ENCODE measurements around the gene DISP3.

The DISP3 gene

GRCh38 chr1:11431941-11432507 lies 46.9 kb upstream of the DISP3 start:
- Histone ChIP-seq H3K27ac (ENCODE audit: low read length) (no peak overlapping the region), H3K9me3 (ENCODE audit: insufficient read depth, low read length, severe bottlenecking) (no peaks in the 10 kb centered on the region), H3K9ac (ENCODE audit: low read depth, low read length) (no peak overlapping the region), H3K4me3 (ENCODE audit: low read depth in 1 of 2, low read length in 2 of 2) (no peak overlapping the region), H2AFZ (ENCODE audit: low read depth, low read length) (no peak overlapping the region), H3K36me3 (ENCODE audit: insufficient read depth, low read length) (no peaks in the 10 kb centered on the region), H3K27me3 (ENCODE audit: insufficient read depth, low read length, poor library complexity) (no peaks in the 10 kb centered on the region), H3K4me2 (ENCODE audit: insufficient read depth, low read length) (no peak overlapping the region), H4K20me1 (ENCODE audit: insufficient read depth, low read length) (no peaks in the 10 kb centered on the region), H3K4me1 (ENCODE audit: insufficient read depth, low read length) (no peaks in the 10 kb centered on the region), H3K79me2 (ENCODE audit: insufficient read depth, low read length) (no peaks in the 10 kb centered on the region)
- DNase-seq (no peak), ATAC-seq (ENCODE audit: insufficient read depth, low read depth) (no peak)
- TF ChIP-seq EZH2 (IDR thresholded peaks at IDR 0.05; ENCODE audit: borderline replicate concordance, low read depth, low read length, severe bottlenecking) = no peak
- TF ChIP-seq, protein P1, sequence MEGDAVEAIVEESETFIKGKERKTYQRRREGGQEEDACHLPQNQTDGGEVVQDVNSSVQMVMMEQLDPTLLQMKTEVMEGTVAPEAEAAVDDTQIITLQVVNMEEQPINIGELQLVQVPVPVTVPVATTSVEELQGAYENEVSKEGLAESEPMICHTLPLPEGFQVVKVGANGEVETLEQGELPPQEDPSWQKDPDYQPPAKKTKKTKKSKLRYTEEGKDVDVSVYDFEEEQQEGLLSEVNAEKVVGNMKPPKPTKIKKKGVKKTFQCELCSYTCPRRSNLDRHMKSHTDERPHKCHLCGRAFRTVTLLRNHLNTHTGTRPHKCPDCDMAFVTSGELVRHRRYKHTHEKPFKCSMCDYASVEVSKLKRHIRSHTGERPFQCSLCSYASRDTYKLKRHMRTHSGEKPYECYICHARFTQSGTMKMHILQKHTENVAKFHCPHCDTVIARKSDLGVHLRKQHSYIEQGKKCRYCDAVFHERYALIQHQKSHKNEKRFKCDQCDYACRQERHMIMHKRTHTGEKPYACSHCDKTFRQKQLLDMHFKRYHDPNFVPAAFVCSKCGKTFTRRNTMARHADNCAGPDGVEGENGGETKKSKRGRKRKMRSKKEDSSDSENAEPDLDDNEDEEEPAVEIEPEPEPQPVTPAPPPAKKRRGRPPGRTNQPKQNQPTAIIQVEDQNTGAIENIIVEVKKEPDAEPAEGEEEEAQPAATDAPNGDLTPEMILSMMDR (IDR thresholded peaks at IDR 0.05; ENCODE audit: borderline replicate concordance, extremely low read depth, low read length, poor library complexity, severe bottlenecking) = no peak

DNA sequence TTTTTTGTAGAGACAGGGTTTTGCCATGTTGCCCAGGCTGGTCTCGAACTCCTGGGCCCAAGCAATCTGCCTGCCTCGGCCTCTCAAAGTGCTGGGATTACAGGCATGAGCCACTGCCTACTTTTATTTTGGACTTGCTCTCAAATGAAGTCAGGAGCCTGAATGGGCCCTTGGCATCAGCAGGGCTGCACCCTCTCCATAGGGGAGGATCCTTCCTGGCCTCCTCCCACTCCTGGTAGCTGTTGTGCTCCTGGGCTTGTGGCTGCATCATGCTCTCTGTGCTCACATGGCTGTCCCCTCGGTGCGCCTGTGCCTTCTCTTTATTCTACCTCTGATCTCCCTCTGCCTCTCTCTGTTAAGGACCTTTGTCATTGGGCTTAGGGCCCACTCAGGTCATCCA lies 46.4 kb upstream of the DISP3 start:
- H3K27ac ChIP-seq (ENCODE audit: low read length) = no peak overlapping the region
- no peaks in the 10 kb centered on the region for H3K9me3 ChIP-seq (ENCODE audit: insufficient read depth, low read length, severe bottlenecking)
- DNase-seq (no peak), ATAC-seq (ENCODE audit: insufficient read depth, low read depth) (no peak)
- H3K9ac ChIP-seq (ENCODE audit: low read depth, low read length) = no peak overlapping the region
- no peak for TF ChIP-seq EZH2 (IDR thresholded peaks at IDR 0.05; ENCODE audit: borderline replicate concordance, low read depth, low read length, severe bottlenecking)
- TF ChIP-seq, protein P1 (IDR thresholded peaks at IDR 0.05; ENCODE audit: borderline replicate concordance, extremely low read depth, low read length, poor library complexity, severe bottlenecking) = no peak
- H3K36me3 ChIP-seq (ENCODE audit: insufficient read depth, low read length) = no peaks in the 10 kb centered on the region
- no peak overlapping the region for H2AFZ ChIP-seq (ENCODE audit: low read depth, low read length)
- H3K27me3 ChIP-seq (ENCODE audit: insufficient read depth, low read length, poor library complexity) = no peaks in the 10 kb centered on the region
- no peaks in the 10 kb centered on the region for H4K20me1 ChIP-seq (ENCODE audit: insufficient read depth, low read length)
- H3K4me2 ChIP-seq (ENCODE audit: insufficient read depth, low read length) = no peak overlapping the region
- no peaks in the 10 kb centered on the region for H3K4me1 ChIP-seq (ENCODE audit: insufficient read depth, low read length)
- H3K79me2 ChIP-seq (ENCODE audit: insufficient read depth, low read length) = no peaks in the 10 kb centered on the region
- no peak overlapping the region for H3K4me3 ChIP-seq (ENCODE audit: low read depth in 1 of 2, low read length in 2 of 2)

- no peaks in the 10 kb centered on the region for H3K4me1 ChIP-seq (ENCODE audit: insufficient read depth, low read length)
- H2AFZ ChIP-seq (ENCODE audit: low read depth, low read length) = no peak overlapping the region
- H3K4me2 ChIP-seq (ENCODE audit: insufficient read depth, low read length) = no peak overlapping the region
- no peaks in the 10 kb centered on the region for H4K20me1 ChIP-seq (ENCODE audit: insufficient read depth, low read length)
- H3K79me2 ChIP-seq (ENCODE audit: insufficient read depth, low read length) = no peaks in the 10 kb centered on the region
- H3K9me3 ChIP-seq (ENCODE audit: insufficient read depth, low read length, severe bottlenecking) = no peaks in the 10 kb centered on the region
- H3K27ac ChIP-seq (ENCODE audit: low read length) = no peak overlapping the region
- DNase-seq = no peak
- no peaks in the 10 kb centered on the region for H3K36me3 ChIP-seq (ENCODE audit: insufficient read depth, low read length)
- H3K27me3 ChIP-seq (ENCODE audit: insufficient read depth, low read length, poor library complexity) = no peaks in the 10 kb centered on the region
- ATAC-seq (ENCODE audit: insufficient read depth, low read depth) = 0 out of 3 replicates have a peak, but pooled peaks have one; percentile 19
- no peak for TF ChIP-seq EZH2 (IDR thresholded peaks at IDR 0.05; ENCODE audit: borderline replicate concordance, low read depth, low read length, severe bottlenecking)
- TF ChIP-seq, protein P1 (IDR thresholded peaks at IDR 0.05; ENCODE audit: borderline replicate concordance, extremely low read depth, low read length, poor library complexity, severe bottlenecking) = no peak
- no peak overlapping the region for H3K9ac ChIP-seq (ENCODE audit: low read depth, low read length)
- no peak overlapping the region for H3K4me3 ChIP-seq (ENCODE audit: low read depth in 1 of 2, low read length in 2 of 2)
Measured at GRCh38 chr1:11434501-11434900, 44.5 kb upstream of the DISP3 start.

Measured in DND-41 (cell line).